ENCODE data around the gene TBX6. TPM values are rescaled to one million over a fixed set of nuclear protein-coding genes. Genes with fewer than 3 reads are reported as not detected.
A peak's percentile ranks its signal among the peaks of the same experiment; 100 is the strongest.

Gene TBX6
- total RNA-seq, 2 donors from 2014 or later: 1.5 to 2.5 TPM

GRCh38 chr16:30052671-30053372 is 38.9 kb downstream of the TBX6 start:
- H3K4me3 ChIP-seq: peak overlapping the region; percentile 52 to 65
- peaks cover 4% of the 10 kb centered on the region for H3K4me1 ChIP-seq (replicated peaks)
- no peaks in the 10 kb centered on the region for H3K27me3 ChIP-seq (replicated peaks; ENCODE audit: insufficient read depth)
- H3K9me3 ChIP-seq: no peaks in the 10 kb centered on the region
- intact Hi-C loops (cut with DNase I): no loop called here
- DNase-seq (ENCODE audit: low spot score): peak; percentile 86
- H3K36me3 ChIP-seq: no peaks in the 10 kb centered on the region
- TF ChIP-seq POLR2AphosphoS5 (IDR thresholded peaks at IDR 0.05): peak; percentile 95
- peak; percentile 43 for TF ChIP-seq POLR2A (IDR thresholded peaks at IDR 0.05)
- no peak for TF ChIP-seq CTCF (IDR thresholded peaks at IDR 0.05)
- H3K27ac ChIP-seq: peak overlapping the region in 1 of 2 donors; percentile 2
- WGBS: 6% methylated on average over 46 of the region's 58 CpGs

DNA sequence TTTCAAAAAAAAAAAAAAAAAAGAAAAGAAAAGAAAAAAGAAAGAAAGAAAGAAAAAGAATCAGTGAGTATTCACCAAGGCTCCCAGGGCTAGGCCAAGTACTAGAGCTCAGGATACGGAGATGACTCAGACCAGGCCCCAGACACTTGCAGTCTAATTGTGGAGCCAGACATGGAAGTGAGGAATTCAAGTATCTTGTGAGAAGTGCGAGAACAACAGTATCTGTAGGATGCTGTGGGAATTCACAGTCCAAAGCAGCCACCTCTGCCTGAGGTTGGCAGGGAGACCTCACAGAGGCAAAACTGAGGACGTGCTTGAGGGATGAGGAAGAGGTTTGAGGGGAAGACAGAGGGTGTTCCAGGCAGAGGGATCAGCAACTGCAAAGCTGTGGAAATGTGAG is 40.2 kb downstream of the TBX6 start:
- Histone ChIP-seq H3K27ac (no peak overlapping the region), H3K4me1 (replicated peaks) (peaks cover 4% of the 10 kb centered on the region), H3K9me3 (no peaks in the 10 kb centered on the region), H3K27me3 (replicated peaks; ENCODE audit: insufficient read depth) (no peaks in the 10 kb centered on the region), H3K36me3 (no peaks in the 10 kb centered on the region), H3K4me3 (no peak overlapping the region)
- intact Hi-C loops (cut with DNase I): no loop called here
- TF ChIP-seq POLR2AphosphoS5 (IDR thresholded peaks at IDR 0.05) (no peak), CTCF (IDR thresholded peaks at IDR 0.05) (no peak), POLR2A (IDR thresholded peaks at IDR 0.05) (no peak)
- WGBS: 89% methylated on average over 3 of the region's 3 CpGs
- DNase-seq (ENCODE audit: low spot score): no peak

DNA sequence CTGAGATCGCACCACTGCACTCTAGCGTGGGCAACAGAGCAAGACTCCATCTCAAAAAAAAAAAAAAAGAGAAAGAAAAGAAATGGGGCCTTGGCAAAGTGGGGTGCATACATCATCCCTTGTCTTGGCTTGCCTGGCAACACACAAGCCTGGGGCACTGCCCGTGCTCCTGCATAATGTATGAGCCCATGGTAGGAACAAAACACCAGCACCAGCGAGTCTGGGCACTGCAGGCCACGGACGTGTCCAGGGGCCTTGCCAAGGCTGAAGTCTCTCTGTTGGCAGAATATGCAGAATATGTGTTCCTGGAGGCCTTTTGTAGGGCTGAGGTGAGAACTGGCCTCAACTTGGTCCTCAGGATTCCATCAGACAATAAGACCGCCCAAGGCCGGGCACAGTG is 41.9 kb downstream of the TBX6 start:
- intact Hi-C loops (cut with DNase I): no loop called here

DNA sequence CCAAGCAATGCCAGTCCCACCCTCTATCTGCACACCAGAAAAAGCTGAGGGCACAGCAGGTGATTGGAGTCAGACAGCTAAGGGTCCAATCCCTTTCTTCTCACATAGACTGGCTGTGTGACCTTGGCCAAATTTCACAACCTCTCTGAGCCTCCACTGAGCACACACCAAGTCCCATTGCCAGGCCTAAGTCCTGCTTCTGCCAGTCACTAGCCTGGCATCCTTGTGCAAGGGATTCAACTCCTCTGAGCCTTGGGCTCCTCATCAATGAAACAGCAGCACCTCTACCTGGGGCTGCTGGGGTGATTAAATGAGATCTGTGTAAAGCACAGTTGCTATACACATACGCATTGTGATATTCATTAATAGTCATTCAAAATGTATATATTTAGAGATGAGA is 45.1 kb downstream of the TBX6 start:
- TF ChIP-seq POLR2A (IDR thresholded peaks at IDR 0.05): no peak
- H3K27me3 ChIP-seq (replicated peaks; ENCODE audit: insufficient read depth): no peaks in the 10 kb centered on the region
- H3K4me3 ChIP-seq: no peak overlapping the region
- no peaks in the 10 kb centered on the region for H3K4me1 ChIP-seq (replicated peaks)
- no peak overlapping the region for H3K27ac ChIP-seq
- no peaks in the 10 kb centered on the region for H3K36me3 ChIP-seq
- no peaks in the 10 kb centered on the region for H3K9me3 ChIP-seq
- intact Hi-C loops (cut with DNase I): no loop called here
- no peak for DNase-seq (ENCODE audit: low spot score)
- WGBS: 100% methylated on average over 1 of the region's 1 CpG

More for the DNA sequence above, 41.9 kb downstream of the TBX6 start:
- Histone ChIP-seq H3K27ac (no peak overlapping the region), H3K4me1 (replicated peaks) (peaks cover 4% of the 10 kb centered on the region), H3K27me3 (replicated peaks; ENCODE audit: insufficient read depth) (no peaks in the 10 kb centered on the region), H3K9me3 (no peaks in the 10 kb centered on the region), H3K4me3 (no peak overlapping the region), H3K36me3 (no peaks in the 10 kb centered on the region)
- WGBS: 82% methylated on average over 7 of the region's 8 CpGs
- DNase-seq (ENCODE audit: low spot score): no peak
- TF ChIP-seq POLR2A (IDR thresholded peaks at IDR 0.05) (no peak), CTCF (IDR thresholded peaks at IDR 0.05) (no peak), POLR2AphosphoS5 (IDR thresholded peaks at IDR 0.05) (no peak)

GRCh38 chr16:30046178-30046577 is 45.5 kb downstream of the TBX6 start:
- no peak for DNase-seq (ENCODE audit: low spot score)
- Histone ChIP-seq H3K9me3 (no peaks in the 10 kb centered on the region), H3K36me3 (no peaks in the 10 kb centered on the region), H3K27me3 (replicated peaks; ENCODE audit: insufficient read depth) (no peaks in the 10 kb centered on the region), H3K27ac (no peak overlapping the region), H3K4me3 (no peak overlapping the region), H3K4me1 (replicated peaks) (no peaks in the 10 kb centered on the region)
- intact Hi-C loops (cut with DNase I): no loop called here
- 42% methylated on average over 8 of the region's 8 CpGs for WGBS
- TF ChIP-seq POLR2A (IDR thresholded peaks at IDR 0.05): no peak
- no peak for TF ChIP-seq CTCF (IDR thresholded peaks at IDR 0.05)
- TF ChIP-seq POLR2AphosphoS5 (IDR thresholded peaks at IDR 0.05): no peak
